Hematopoietic multipotent progenitor cell treated with erythropoietin and hydrocortisone succinate and interleukin-3 and kit ligand, for 8 days (in vitro differentiated cells): ENCODE data around the gene FHIP2A.
"Not testable (repeated sequence)": the region's sequence is repeated elsewhere in the genome, so short reads cannot be mapped to it uniquely, and the experiment has no call there.

Source experiments
- DNase-seq: peaks from one replicate; pipeline ENCODE4 v3.0.0-alpha.2; 2015

The FHIP2A gene, protein sequence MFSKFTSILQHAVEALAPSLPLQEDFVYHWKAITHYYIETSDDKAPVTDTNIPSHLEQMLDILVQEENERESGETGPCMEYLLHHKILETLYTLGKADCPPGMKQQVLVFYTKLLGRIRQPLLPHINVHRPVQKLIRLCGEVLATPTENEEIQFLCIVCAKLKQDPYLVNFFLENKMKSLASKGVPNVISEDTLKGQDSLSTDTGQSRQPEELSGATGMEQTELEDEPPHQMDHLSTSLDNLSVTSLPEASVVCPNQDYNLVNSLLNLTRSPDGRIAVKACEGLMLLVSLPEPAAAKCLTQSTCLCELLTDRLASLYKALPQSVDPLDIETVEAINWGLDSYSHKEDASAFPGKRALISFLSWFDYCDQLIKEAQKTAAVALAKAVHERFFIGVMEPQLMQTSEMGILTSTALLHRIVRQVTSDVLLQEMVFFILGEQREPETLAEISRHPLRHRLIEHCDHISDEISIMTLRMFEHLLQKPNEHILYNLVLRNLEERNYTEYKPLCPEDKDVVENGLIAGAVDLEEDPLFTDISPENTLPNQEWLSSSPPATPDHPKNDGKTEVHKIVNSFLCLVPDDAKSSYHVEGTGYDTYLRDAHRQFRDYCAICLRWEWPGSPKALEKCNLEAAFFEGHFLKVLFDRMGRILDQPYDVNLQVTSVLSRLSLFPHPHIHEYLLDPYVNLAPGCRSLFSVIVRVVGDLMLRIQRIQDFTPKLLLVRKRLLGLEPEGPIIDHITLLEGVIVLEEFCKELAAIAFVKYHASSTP

DNA sequence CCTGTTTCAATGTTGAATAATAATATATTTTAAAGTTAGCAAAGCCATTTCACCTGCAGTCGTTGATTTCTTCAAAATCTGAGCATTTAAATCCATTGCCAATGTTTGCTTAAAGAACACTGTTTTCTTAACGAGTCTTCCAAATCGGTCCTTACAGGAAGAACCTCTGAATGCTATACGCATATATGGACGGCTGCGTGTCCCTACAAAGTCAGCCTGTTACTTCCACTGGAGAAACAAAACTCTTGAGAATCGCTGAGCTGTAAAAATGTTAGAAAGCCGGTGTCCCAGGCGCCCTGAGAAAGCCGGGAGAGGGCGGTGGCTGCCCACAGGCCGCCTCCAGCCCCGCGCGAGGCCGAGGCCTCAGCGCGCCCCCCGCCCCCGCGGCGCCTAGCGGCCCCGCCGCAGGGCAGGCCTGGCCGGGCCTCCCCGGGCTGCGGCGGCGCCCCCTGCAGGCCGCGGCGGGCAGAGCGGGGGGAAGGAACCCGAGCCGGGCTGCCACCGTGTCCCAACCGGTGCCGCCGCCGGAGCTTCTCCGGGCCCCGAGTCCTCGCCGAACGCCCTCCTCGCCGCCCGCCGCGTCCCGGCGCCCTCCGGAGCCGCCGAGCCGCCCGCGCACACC is at the start of gene FHIP2A:
Gene FHIP2A, plus strand, starts transcription at position 488 of the 622 bp plus-strand sequence. CDS start 299 bp downstream, outside the sequence.
- peak; percentile 77 for DNase-seq

- DNase-seq, result no peak
Observed at GRCh38 chr10:114772496-114773196, 48.9 kb upstream of the FHIP2A start.

GRCh38 chr10:114773197-114773532 is 48.4 kb upstream of the FHIP2A start:
- no peak for DNase-seq

- DNase-seq, result not testable (repeated sequence)
Observed at GRCh38 chr10:114775082-114775481, 46.5 kb upstream of the FHIP2A start.

- no peak for DNase-seq
Observed at GRCh38 chr10:114777415-114777814, 44.2 kb upstream of the FHIP2A start.

GRCh38 chr10:114779803-114780576 is 41.6 kb upstream of the FHIP2A start:
- DNase-seq, result no peak

DNA sequence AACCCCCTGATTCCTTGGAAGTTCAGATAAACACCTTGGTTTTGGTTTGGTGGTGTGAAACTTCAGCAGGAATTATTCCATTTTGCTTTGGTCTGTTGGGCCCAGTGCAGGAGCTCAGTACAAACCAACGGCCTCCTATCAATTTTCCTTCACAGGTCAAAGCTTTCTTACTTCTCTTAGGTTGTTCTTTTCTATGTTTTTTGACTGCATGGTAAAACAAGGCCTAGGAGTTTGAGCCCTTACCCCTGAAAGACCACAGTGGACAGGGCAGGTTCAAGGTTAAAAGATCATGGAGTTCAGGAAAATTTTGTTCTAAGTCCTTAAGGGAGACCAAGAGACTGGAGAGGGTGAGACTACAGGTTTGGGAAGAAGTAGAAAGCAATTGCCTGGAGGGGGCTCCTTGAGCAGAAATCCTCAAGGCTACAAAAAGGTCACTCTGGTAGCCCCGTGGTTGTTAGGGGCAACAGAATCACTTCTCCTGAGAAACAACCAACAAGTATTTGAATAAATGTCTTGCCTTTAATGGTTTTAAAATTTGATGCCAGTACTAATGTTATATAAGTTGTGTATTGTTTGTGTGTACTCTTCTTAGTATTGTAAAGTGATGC is 40.9 kb upstream of the FHIP2A start:
- DNase-seq, result no peak

DNA sequence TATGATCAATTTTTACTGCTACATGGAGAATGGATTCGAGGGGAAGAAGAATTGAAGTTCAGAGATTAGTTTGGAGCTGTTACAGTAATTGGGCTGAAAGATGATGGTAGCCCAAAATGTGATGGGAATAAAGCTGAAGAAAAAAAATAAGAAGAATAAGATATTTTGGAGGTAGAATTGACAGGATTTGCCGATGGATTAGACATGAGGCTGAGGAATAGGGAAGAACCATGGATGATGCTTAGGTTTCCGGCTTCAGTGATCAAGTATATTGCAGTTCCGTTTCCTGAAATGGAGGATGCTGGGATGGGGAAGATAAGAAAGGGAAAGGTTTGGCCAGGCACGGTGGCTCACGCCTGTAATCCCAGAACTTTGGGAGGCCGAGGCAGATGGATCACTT is 38.9 kb upstream of the FHIP2A start:
- no peak for DNase-seq

- DNase-seq, result no peak
Observed at GRCh38 chr10:114783686-114784085, 37.9 kb upstream of the FHIP2A start.

GRCh38 chr10:114786492-114786891 is 35.1 kb upstream of the FHIP2A start:
- peak; percentile 63 for DNase-seq

DNA sequence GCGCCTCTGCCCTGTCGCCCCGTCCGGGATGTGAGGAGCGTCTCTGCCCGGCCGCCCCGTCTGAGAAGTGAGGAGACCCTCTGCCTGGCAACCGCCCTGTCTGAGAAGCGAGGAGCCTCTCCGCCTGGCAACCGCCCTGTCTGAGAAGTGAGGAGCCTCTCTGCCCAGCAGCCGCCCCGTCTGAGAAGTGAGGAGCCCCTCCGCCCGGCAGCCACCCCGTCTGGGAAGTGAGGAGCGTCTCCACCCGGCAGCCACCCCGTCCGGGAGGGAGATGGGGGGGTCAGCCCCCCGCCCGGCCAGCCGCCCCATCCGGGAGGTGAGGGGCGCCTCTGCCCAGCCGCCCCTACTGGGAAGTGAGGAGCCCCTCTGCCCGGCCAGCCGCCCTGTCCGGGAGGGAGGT is 34.4 kb upstream of the FHIP2A start:
- DNase-seq, result not testable (repeated sequence)

- DNase-seq, result no peak
Observed at GRCh38 chr10:114791768-114792167, 29.8 kb upstream of the FHIP2A start.

DNA sequence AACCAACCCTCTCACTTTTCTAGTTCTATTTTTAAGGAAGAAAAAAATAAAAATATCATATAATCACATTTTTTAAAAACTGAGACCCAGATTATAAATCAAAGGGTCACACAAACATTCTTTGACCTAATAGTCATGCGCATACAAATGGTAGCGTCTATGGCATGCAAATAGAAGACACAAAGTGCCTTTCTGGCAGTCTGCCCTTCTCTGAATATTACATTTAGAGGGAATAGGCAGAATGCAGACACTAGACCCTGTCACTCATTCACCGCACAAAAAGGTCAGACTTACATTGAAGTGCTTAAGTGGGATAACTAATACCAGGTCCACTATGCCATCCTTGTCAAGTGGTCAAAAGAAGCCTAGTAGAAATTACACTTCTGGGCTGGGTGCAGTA is 26.5 kb upstream of the FHIP2A start:
- no peak for DNase-seq

GRCh38 chr10:114800361-114800760 is 21.2 kb upstream of the FHIP2A start:
- DNase-seq, result no peak

DNA sequence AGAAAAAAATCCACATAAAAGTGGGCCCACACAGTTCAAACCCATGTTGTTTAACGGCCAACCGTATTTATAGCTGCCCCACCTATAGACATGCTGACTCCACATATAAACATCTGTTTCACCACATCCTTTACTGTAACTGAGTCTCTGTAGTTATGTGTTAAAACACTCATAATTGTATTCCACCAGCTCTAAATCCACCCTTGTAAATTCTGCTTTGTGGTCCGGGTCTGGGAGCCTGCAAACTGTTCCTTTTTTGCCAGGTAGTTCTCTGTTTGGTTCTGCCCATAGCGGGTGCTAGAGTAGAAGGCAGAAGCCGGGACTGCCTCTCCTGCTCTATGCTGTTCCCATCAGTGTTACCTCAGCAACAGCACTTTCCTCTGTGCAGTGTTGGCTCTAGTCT is 20.2 kb upstream of the FHIP2A start:
- DNase-seq, result peak; percentile 46

DNA sequence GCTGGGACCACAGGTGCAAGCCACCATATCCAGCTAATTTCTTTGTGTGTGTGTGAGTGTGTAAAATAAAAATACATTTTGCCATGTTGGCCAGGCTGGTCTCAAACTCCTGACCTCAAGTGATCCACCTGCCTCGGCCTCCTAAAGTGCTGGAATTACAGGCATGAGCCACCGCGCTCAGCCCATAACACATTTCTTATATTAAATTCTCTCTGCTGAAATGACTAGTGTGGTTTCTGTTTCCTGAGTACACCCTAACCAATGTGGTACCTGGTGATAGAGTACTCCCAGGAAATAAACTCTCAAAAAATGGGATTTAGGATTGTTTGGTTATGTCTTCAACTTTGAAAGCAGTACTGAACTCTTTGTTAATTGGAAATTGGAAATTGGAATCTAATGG is 19.4 kb upstream of the FHIP2A start:
- DNase-seq, result no peak

DNA sequence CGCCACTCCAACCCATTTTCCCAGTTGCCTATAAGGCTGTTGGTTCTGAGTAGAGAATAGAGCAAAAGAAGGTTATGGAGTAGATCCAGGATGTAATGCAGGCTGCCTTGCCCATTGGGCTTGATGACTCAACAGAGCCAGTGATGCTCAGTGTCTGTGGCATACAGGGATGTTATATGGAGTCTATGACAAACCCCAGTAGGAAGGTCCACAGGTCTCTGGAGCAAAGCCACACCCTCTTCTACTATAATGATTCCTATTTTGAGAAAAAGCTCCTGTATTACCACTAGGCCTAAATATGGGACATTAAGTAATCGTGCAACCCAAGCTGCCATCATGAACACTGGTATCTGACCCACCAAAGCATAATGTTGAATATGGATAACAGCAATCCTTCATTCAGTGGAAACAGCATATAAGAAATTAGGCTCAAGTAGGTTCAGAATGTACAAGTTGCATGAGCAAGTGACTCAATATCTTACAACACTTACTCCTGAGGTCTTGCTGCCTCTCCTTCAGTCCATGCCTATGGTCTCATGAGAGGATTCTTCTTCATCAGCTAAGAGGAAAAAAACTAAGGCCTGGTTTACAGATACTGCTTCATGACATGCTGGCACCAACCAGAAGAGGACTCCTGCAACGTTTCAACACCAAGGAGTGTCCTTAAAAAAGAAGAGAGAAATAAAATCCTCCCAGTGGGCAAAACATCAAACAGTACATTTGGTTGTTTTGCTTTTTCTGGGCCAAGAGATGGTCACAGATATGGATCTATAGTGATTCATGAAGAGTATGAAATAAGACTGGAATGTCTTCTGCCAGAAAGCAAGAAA is 14.8 kb upstream of the FHIP2A start:
- no peak for DNase-seq

DNA sequence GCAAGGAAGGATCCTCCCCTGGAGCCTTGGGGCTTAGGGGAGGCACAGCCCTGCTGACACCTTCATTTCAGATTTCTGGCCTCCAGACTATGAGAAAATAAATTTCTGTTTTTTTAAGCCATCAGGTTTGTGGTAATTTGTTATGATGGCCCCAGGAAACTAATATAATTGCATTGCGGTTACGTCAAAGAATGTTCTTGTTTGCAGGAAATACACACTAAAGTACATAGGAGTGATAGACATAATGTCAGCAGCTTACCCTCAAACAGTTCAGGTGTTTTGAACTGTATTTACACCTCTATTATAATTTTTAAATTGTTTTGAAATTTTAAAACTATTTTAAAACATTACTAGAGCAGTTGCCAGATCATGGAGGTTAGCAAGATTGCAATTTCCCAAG is 12.6 kb upstream of the FHIP2A start:
- DNase-seq, result no peak

GRCh38 chr10:114810926-114811325 is 10.7 kb upstream of the FHIP2A start:
- DNase-seq, result no peak

- DNase-seq, result peak; percentile 34
Observed at GRCh38 chr10:114811862-114812261, 9.7 kb upstream of the FHIP2A start.

GRCh38 chr10:114815791-114816190 is 5.8 kb upstream of the FHIP2A start:
- no peak for DNase-seq
